Measurements from ENCODE around the gene ZNF512B.

Gene ZNF512B, protein sequence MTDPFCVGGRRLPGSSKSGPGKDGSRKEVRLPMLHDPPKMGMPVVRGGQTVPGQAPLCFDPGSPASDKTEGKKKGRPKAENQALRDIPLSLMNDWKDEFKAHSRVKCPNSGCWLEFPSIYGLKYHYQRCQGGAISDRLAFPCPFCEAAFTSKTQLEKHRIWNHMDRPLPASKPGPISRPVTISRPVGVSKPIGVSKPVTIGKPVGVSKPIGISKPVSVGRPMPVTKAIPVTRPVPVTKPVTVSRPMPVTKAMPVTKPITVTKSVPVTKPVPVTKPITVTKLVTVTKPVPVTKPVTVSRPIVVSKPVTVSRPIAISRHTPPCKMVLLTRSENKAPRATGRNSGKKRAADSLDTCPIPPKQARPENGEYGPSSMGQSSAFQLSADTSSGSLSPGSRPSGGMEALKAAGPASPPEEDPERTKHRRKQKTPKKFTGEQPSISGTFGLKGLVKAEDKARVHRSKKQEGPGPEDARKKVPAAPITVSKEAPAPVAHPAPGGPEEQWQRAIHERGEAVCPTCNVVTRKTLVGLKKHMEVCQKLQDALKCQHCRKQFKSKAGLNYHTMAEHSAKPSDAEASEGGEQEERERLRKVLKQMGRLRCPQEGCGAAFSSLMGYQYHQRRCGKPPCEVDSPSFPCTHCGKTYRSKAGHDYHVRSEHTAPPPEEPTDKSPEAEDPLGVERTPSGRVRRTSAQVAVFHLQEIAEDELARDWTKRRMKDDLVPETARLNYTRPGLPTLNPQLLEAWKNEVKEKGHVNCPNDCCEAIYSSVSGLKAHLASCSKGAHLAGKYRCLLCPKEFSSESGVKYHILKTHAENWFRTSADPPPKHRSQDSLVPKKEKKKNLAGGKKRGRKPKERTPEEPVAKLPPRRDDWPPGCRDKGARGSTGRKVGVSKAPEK

DNA sequence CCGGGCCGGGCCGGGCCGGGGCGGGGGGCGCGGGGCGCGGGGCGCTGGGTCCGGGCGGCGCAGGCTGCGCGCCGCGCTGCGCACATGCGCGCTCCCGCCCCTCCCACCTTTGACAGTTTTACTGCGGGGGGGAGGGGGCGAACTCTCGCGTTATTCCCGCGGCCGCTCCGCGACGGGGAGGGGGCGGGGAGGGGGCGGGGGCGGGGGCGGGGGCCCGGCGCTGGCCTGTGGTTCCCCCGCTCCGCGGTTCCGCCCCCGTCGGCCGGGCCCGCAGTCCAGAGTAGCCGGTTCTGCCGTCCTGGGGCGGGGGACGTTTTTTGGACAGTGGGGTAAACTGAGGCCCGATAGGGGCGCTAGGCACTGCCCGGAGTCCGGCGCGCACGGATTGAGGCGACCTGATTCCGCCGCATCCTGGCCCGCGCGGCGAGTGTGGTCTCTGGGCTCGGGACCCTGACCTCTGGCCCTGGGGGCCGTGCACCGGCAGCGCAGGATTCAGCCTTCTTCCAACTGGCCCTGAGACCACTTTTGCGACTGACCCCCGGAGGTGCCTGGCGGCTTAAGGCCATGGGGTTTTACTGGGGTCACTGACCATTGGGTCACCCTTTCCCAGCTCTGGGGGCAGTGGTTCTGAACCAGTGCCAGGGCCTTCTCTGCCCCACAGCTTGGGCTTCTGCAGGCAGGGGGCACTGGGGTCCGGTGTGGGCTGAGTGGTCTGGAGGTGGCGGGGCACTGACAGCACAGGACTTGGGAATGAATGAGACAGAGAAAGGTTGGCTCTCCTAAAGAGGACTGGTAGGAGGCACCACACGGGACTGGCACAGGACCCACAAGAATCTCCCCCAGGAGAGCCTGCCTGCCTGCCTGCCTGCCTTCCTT is at the start of gene ZNF512B:
ZNF512B (minus strand) TSS at position 93 of the 876 bp plus-strand sequence. CDS start 1,980 bp downstream, outside the sequence.
- DNase-seq = peak; percentile 65

DNA sequence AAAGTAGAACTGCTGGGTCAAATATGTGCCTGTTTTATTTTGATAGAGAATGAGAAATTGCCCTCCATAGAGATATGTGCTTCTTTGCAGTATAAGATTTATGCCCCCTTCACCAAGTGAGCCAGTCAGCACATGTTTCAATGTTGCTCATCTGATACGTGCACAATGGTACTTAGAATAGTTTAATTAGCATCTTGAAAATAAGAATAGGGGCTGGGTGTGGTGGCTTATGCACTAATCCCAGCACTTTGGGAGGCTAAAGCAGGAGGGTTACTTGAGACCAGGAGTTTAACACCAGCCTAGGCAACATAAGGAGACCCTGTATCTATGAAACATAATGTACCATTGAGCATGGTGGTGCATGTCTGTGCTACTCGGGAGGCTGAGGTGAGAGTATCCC is 45.9 kb upstream of the ZNF512B start:
- DNase-seq = no peak

DNA sequence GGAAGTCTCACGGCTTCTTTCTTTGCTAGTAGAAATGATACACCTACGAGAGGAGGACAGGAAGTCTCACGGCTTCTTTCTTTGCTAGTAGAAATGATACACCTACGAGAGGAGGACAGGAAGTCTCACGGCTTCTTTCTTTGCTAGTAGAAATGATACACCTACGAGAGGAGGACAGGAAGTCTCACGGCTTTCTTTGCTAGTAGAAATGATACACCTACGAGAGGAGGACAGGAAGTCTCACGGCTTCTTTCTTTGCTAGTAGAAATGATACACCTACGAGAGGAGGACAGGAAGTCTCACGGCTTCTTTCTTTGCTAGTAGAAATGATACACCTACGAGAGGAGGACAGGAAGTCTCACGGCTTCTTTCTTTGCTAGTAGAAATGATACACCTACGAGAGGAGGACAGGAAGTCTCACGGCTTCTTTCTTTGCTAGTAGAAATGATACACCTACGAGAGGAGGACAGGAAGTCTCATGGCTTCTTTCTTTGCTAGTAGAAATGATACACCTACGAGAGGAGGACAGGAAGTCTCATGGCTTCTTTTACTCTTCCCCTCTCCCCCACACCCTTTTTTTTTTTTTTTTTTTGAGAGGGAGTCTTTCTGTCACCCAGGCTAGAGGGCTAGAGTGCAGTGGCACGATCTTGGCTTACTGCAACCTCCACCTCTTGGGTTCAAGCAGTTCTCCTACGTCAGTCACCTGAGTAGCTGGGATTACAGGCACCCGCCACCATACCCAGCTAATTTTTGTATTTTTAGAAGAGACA is 42.8 kb upstream of the ZNF512B start:
- DNase-seq = peak; percentile 49

DNA sequence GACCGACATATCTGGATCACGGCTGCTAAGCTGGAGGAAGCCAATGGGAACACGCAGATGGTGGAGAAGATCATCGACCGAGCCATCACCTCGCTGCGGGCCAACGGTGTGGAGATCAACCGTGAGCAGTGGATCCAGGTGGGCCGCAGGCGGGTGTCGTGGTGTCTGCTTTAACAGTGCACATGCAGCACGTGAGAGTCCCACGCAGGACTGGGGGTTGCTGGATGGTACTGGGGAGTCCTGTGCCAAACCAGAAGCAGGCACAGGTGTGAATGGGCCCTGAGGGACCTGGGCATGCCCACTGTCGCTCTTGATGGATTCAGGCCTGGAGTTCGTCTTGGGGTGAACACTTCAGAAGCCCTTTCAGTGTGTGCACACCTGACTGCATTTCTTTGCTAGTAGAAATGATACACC is 41.6 kb upstream of the ZNF512B start:
- peak; percentile 10 for DNase-seq

DNA sequence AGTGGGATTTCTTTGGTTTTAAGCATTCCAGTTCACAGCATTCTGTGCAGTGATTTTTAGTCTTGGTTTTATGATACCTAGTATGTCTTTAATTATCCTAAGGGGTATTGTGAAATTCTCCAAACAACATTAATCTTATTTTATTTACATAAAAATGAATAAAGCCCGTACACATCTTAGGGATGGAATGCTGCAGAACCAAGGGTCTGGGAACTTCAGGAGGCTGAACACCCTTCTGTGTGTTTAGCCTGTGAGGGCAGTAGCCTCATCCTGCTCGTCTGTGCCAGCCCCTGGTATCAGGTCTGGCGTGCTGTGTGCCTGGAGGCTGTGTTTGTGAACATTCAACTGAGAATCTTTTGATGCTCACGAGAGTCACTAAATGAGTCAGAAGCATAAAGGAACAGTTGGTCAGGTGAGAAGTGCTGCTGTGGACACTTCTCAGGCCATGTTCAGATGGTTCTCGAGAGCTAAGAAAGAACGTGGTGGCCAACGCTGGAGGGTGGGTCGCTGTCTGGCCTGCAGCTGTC is 41.0 kb upstream of the ZNF512B start:
- no peak for DNase-seq

DNA sequence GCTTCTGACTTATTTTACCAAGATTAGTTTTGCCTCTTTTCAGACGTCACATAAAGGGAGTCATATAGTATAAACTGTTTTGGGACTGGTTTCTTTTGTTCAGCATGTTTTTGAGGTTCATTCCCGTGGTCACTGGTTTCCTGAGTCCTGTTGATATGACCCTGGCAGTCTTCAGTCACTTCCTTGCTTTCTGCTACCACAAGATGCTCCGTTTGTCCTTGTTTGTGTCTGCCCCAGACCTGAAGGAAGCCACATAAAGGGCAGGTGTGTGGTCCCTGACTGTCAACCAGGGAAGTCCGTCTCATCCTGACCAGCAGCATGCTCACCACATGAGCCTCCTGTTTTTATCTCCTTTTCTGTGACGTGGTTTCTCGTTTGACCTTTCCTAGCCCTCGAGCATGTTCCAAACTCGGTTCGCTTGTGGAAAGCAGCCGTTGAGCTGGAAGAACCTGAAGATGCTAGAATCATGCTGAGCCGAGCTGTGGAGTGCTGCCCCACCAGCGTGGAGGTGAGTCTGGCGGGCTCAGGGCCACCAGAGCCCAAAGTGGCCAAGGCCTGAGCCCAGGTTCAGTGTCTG is 40.2 kb upstream of the ZNF512B start:
- no peak for DNase-seq

DNA sequence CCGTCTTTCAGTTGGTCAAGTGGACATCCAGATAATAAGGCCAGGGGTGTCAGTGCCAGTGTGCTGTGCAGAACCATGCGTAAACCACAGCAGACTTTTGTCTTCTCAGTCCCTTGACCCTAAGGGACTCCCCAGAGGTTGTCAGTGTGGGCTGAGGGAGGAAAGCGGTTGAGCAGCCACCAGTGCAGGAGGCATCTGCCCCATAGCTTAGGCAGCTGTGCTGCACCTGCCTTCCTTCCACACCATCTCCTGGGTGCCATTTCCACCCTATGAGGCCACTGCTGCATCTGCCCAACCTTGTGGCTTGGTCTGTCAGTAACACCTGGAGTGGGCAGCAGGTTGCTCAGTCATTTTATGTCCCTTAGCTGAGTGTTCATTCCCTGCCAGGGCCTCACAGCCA is 37.2 kb upstream of the ZNF512B start:
- DNase-seq = no peak

DNA sequence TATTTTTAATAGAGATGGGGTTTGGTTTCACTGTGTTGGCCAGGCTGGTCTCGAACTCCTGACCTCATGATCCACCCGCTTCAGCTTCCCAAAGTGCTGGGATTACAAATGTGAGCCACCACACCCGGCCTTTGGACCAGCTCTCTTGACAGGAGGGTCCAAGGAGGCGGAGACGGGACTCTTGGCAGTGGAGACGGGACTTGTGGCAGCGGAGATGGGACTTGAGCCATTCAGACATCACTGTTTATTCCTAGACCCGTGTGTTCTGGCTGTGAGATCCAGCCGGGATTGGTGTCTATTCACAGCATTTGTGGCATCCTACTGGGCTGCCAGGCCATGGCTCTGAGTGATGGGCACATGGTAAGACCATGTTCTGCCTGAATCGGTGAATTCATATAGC is 36.8 kb upstream of the ZNF512B start:
- DNase-seq = no peak

DNA sequence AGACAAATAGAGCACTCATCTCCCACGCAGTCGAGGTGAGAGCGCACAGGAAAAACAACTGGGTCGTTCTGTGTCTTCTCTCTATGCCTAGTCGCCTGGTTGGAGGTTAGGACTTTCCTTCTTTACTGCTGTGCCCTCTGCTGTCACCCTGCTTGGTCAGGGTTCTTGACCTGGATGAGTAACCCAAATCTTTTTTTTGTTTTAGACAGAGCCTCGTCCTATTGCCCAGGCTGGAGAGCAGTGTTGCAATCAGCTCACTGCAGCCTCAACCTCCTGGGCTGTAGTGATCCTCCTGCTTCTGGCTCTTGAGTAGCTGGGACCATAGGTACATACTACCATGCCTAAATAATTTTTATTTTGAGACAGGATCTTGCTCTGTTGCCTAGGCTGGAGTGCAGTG is 35.7 kb upstream of the ZNF512B start:
- no peak for DNase-seq

DNA sequence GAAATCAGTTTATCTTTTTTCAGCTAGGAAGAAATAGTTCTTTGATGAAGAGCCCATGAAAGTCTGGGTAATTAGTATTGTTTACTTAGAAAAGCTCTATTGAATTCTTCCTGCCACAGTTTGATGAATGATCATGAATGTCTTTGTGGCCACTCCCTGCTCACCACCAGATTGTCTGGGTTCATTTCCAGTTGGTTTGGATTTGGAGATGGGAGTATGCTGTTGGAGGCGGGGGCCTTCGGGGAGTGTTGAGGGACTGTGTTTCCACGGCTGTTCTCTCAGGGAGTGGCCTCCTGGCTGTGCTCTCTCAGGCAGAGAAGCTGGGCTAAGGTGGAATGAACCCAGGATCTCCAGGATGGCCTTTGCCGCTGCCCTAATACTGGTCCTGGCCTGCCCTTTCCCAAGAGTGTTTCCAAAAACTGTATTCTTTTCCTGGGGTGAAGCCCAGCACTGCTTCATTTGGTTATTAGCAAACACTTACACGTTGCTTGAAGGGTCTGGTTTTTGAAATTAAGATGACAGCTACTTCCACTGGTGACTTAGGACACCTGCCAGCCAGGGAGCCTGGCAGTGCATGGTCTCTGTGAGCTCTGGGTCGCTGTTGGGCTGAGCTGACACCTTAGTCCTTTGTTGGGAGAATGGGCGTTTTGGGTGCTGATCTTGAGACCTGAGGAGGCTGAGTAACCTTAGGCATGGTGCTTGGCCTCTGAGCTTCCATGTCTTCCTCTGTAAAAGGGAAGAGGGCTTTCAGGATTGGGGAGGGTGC is 34.4 kb upstream of the ZNF512B start:
- DNase-seq = no peak

DNA sequence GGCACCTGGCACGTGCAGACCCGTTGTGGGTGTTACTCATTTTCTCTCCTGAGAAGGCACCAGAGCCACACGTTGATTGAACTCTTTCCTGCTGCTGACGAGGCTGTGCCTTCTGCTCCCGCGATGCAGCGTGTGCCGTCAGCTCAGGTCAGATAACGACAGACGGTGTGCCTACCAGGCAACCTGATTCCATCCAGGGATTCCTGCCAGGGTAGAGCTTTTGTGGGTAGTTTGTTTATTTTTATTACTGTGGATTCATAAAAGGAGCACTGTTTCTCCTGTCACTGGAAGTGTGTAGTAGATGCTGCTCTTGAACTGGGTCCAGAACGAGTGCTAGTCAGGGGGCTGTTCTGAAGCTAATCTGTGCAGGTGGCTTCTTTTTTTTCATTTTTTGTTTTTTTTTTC is 31.9 kb upstream of the ZNF512B start:
- no peak for DNase-seq

DNA sequence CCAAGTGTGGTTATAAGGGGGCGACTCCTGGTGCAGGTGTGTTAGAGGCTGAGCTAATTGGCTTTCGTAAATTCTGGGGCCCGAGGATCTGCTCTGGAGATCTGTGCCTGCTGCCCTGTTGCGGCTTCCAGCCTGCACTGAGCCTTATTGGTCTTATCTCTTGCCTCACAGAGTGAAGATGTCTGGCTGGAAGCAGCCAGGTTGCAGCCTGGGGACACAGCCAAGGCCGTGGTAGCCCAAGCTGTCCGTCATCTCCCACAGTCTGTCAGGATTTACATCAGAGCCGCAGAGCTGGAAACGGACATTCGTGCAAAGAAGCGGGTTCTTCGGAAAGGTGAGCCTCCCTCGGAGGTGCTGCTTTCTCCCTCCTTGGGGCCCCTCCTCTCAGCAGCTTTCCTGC is 31.2 kb upstream of the ZNF512B start:
- no peak for DNase-seq

DNA sequence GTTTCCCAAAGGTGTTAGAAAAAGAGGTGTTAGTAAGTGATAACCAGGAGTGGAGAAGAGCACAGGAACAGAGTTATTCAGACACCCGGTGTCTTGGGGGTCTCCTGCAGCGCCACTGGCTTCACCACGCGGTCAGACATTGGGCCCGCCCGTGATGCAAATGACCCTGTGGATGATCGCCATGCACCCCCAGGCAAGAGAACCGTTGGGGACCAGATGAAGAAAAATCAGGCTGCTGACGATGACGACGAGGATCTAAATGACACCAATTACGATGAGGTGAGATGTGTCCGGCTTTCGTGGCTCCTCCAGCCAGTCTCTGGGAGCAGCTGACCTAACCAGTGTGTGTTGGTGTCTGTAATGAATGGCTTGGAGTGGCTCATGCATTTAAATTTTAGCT is 13.2 kb upstream of the ZNF512B start:
- no peak for DNase-seq

DNA sequence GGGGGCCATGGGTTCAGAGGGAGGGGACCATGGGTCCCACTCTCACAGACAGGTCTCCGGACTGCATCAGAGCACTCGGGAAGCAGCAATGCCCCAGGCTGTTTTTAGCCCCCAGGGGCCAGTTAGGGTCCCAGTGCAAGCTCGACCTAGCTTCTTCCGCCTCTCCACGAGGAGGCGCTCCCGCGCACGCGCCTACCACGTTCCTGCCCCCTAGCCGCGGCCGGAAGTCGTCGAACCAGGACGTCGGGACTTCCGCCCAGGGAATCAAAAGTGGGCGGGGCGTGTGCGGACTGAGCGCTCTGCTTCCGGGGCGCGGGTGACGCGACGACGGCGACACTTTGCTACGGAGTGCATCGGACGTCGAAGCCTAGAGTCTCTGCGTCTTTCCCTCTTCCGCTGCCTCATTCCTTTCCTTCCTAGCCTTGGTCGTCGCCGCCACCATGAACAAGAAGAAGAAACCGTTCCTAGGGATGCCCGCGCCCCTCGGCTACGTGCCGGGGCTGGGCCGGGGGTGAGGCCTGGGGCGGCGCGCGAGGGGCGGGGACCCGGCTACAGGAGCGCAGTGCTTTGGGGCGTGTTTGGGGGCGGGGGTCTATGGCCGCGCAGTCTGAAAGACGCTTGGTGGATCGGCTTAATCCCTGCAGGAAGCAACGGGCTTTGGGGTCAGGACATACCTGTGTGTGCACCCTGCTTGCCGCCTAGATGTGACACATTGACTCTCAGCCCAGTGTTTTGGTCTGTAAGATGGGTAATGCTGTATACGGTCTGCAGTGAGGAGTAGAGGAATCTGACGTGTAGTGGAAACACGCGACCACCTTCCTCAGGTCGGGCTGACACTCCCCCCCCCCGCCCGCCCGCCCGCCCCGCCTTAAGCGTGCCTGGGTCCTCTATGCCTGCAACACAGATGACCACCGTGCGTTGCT is 11.3 kb upstream of the ZNF512B start, which contains the start of gene PRPF6:
PRPF6 (plus strand) TSS at position 327 of the 923 bp plus-strand sequence; CDS start at position 441, 114 bp downstream.
- peak; percentile 94 for DNase-seq

DNA sequence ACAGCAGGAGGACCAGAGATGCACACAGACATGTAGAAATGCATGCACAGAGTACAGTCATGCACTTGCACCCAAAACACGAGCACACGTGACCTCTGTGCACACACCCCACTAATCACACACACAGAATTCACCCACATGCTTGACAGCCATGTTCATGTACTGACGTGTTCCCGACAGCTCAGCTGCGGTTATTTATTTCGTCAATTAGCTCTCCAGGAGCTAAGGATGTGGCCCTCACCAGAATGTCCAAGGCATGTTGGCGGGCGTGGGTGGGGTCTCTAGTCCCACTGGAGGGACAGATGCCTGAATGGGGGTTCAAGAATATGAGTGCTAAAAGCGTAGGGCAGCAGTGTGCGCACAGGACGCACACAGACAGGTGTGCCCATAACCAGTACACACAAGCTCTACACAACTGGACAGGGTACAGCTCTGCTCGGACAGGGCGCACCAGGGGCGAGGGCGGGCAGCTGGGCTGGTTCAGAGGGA is 10.6 kb upstream of the ZNF512B start:
- DNase-seq = peak; percentile 45

DNA sequence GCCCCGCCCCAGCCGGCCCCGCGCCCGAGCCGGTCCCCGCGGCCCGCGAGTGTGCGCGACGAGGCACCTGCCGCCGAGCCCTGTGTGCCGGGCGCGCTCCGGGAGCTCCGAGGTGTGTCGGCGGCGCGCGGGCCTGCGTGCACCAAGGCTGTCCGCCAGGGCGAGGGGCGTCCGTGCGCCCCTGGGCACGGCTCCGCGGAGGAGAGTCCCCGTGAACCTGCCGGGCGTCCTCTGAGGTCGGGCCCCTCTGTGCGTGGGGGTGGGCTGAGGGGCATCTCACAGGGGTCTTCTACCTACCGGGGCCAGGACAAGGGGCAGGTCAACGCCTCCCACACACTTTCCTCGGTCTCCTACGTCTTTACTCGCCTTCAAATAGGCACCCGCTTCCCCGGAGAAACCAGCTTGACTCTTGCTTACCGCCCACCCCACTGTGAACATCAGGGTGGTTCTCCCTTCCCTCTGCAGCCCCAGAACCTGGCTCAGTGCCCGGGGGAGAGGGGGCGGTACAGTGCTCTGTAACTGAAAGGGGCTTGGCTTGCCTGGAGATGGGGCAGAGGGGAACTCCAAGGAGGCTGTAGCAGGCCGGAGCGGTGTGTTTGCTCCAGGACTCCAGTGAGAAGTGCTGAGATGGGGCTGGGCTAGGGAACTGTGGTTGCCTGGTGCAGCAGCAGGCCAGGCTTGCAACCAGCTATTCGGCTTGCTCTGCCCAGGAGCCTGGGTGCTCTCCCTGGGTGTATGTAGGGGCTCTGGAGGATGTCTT is 10.0 kb upstream of the ZNF512B start, which contains the start of gene SAMD10:
SAMD10 (minus strand) TSS at position 86 of the 760 bp plus-strand sequence. CDS start 175 bp downstream, outside the sequence.
- DNase-seq = peak; percentile 69

DNA sequence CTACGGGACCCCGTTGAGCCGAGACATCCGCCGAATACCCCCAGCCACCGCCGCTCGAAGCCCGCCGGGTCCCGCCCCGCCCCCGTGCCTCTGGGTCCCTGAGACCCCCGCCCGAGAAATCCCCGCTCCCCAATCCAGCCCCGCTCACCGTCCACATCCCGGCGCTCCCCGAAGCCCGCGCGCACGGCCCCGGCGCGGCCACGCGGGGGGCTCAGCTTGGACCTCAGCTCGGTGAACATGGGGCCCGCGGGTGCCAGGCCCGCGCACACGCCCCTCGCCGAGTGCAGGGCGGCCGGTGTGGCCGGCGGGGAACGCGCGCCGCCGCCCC is 9.5 kb upstream of the ZNF512B start:
- no peak for DNase-seq

Data from CD4-positive, alpha-beta T cell treated with Interleukin-17A for 1 hour (primary cell).